HepG2 (cell line): Measurements from ENCODE around the gene NCOA7.

Source experiments
- ATF1 ChIP-seq: IDR thresholded peaks from 2 replicates; pipeline ENCODE4 v1.6.1; 2016; ENCODE audit warnings: mild to moderate bottlenecking, control low read depth
- CBX2 ChIP-seq, 2 experiments: fragments of 200-600 bp in 1 of 2; sonication (generic); formaldehyde crosslinking in 1 of 2; IDR thresholded peaks; 2 replicates each; pipeline versions ENCODE4 v1.7.0 to v1.8.1; 2018 to 2022; ENCODE audit warnings: low read depth in 2 of 2, low read length in 1 of 2, mild to moderate bottlenecking in 1 of 2, missing genetic modification reagents in 1 of 2
- CERS6 ChIP-seq: sonication (generic); formaldehyde crosslinking; IDR thresholded peaks from 2 replicates; pipeline ENCODE4 v1.5.0; 2020; ENCODE audit warnings: missing genetic modification reagents
- NR2C2 ChIP-seq: sonication (generic); formaldehyde crosslinking; IDR thresholded peaks from 2 replicates; pipeline ENCODE4 v1.4.0; 2020; ENCODE audit warnings: missing genetic modification reagents, mild to moderate bottlenecking, moderate library complexity, borderline replicate concordance
- REST ChIP-seq, 2 experiments: IDR thresholded peaks; 2 replicates each; pipeline ENCODE4 v1.6.1; 2011 to 2012; ENCODE audit warnings: low read length in 2 of 2, borderline replicate concordance in 1 of 2, low read depth in 1 of 2, mild to moderate bottlenecking in 1 of 2, moderate library complexity in 1 of 2
- TCF7L2 ChIP-seq: IDR thresholded peaks from 2 replicates; pipeline ENCODE4 v1.6.1; 2011; ENCODE audit warnings: mild to moderate bottlenecking, low read depth, low read length, moderate library complexity
- ZNF263 ChIP-seq: sonication (generic); formaldehyde crosslinking; IDR thresholded peaks from 2 replicates; pipeline ENCODE4 v1.4.0; 2020; ENCODE audit warnings: missing genetic modification reagents
- TF ChIP-seq, protein P1 (sequence below): sonication (generic); formaldehyde crosslinking; IDR thresholded peaks from 2 replicates; pipeline ENCODE4 v1.5.1; 2020; ENCODE audit warnings: mild to moderate bottlenecking, missing genetic modification reagents, moderate library complexity
- TF ChIP-seq, protein P2 (sequence below): sonication (generic); formaldehyde crosslinking; IDR thresholded peaks from 2 replicates; pipeline ENCODE4 v1.5.0; 2020; ENCODE audit warnings: mild to moderate bottlenecking, missing genetic modification reagents, moderate library complexity
- TF ChIP-seq, protein P3 (sequence below): sonication (generic); formaldehyde crosslinking; IDR thresholded peaks from 2 replicates; pipeline ENCODE4 v1.4.0; 2020; ENCODE audit warnings: low read depth, mild to moderate bottlenecking, missing genetic modification reagents

GRCh38 chr6:125932451-125932795 lies 141.7 kb downstream of the NCOA7 start:
- TF ChIP-seq, protein P1, sequence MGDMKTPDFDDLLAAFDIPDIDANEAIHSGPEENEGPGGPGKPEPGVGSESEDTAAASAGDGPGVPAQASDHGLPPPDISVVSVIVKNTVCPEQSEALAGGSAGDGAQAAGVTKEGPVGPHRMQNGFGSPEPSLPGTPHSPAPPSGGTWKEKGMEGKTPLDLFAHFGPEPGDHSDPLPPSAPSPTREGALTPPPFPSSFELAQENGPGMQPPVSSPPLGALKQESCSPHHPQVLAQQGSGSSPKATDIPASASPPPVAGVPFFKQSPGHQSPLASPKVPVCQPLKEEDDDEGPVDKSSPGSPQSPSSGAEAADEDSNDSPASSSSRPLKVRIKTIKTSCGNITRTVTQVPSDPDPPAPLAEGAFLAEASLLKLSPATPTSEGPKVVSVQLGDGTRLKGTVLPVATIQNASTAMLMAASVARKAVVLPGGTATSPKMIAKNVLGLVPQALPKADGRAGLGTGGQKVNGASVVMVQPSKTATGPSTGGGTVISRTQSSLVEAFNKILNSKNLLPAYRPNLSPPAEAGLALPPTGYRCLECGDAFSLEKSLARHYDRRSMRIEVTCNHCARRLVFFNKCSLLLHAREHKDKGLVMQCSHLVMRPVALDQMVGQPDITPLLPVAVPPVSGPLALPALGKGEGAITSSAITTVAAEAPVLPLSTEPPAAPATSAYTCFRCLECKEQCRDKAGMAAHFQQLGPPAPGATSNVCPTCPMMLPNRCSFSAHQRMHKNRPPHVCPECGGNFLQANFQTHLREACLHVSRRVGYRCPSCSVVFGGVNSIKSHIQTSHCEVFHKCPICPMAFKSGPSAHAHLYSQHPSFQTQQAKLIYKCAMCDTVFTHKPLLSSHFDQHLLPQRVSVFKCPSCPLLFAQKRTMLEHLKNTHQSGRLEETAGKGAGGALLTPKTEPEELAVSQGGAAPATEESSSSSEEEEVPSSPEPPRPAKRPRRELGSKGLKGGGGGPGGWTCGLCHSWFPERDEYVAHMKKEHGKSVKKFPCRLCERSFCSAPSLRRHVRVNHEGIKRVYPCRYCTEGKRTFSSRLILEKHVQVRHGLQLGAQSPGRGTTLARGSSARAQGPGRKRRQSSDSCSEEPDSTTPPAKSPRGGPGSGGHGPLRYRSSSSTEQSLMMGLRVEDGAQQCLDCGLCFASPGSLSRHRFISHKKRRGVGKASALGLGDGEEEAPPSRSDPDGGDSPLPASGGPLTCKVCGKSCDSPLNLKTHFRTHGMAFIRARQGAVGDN (CRISPR knock-in tag): no peak
- TF ChIP-seq CERS6 (CRISPR knock-in tag) (no peak), CBX2 (IDR thresholded peaks at IDR 0.05; ENCODE audit: low read depth, low read length) (no peak), CBX2 (CRISPR knock-in tag; IDR thresholded peaks at IDR 0.05; ENCODE audit: low read depth) (no peak), NR2C2 (CRISPR knock-in tag) (no peak), TCF7L2 (no peak), ATF1 (CRISPR knock-in tag) (no peak), REST (IDR thresholded peaks at IDR 0.05; ENCODE audit: borderline replicate concordance in 1 of 2, low read depth in 1 of 2, low read length in 2 of 2) (no peak), ZNF263 (CRISPR knock-in tag) (no peak)
- TF ChIP-seq, protein P2, sequence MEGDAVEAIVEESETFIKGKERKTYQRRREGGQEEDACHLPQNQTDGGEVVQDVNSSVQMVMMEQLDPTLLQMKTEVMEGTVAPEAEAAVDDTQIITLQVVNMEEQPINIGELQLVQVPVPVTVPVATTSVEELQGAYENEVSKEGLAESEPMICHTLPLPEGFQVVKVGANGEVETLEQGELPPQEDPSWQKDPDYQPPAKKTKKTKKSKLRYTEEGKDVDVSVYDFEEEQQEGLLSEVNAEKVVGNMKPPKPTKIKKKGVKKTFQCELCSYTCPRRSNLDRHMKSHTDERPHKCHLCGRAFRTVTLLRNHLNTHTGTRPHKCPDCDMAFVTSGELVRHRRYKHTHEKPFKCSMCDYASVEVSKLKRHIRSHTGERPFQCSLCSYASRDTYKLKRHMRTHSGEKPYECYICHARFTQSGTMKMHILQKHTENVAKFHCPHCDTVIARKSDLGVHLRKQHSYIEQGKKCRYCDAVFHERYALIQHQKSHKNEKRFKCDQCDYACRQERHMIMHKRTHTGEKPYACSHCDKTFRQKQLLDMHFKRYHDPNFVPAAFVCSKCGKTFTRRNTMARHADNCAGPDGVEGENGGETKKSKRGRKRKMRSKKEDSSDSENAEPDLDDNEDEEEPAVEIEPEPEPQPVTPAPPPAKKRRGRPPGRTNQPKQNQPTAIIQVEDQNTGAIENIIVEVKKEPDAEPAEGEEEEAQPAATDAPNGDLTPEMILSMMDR: no peak
- TF ChIP-seq, protein P3, sequence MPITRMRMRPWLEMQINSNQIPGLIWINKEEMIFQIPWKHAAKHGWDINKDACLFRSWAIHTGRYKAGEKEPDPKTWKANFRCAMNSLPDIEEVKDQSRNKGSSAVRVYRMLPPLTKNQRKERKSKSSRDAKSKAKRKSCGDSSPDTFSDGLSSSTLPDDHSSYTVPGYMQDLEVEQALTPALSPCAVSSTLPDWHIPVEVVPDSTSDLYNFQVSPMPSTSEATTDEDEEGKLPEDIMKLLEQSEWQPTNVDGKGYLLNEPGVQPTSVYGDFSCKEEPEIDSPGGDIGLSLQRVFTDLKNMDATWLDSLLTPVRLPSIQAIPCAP: no peak
